Panc1 (cell line): ENCODE results near the gene MRRF. TPM values are rescaled to one million over a fixed set of nuclear protein-coding genes. Genes with fewer than 3 reads are reported as not detected.

Experiments
- ATAC-seq: fragments of 200-7000 bp; cut with Tn5 transposase; 2 replicates; pipeline ENCODE4 v1.9.1; 2020; ENCODE audit warnings: mild to moderate bottlenecking, moderate library complexity
- BruUV-seq: library from RNA; stranded (reverse); fragments of 400-500 nt; replicated peaks from 2 replicates; lab custom pipeline; 2021; lab: Mats Ljungman, UMichigan
- CTCF ChIA-PET: fragments of 300-600 bp; sonication (Branson Sonifier 250); formaldehyde crosslinking; loops from one replicate; lab custom pipeline; 2022; ENCODE audit warnings: antibody characterized with exemption; lab: Charles Lee
- POLR2A ChIA-PET: fragments of 300-600 bp; sonication (Branson Sonifier 250); formaldehyde crosslinking; loops from one replicate; lab custom pipeline; 2022; ENCODE audit warnings: antibody characterized with exemption; lab: Charles Lee
- DNase-seq: peaks from one replicate; pipeline ENCODE4 v3.0.0-alpha.2; 2010; ENCODE audit warnings: low read depth, low spot score
- H3K27ac ChIP-seq: 2 replicates; pipeline ENCODE4 v1.5.1; 2011; ENCODE audit warnings: mild to moderate bottlenecking, low read length, inconsistent platforms
- H3K27me3 ChIP-seq: fragments of 200-500 bp; sonication (Bioruptor generic); 2 replicates; pipeline ENCODE4 v1.6.0; 2014; ENCODE audit warnings: low read length, inconsistent platforms; ENCODE audit not compliant: control insufficient read depth, insufficient read depth
- H3K36me3 ChIP-seq: fragments of 200-500 bp; sonication (Bioruptor generic); 2 replicates; pipeline ENCODE4 v1.5.1; 2014; ENCODE audit warnings: inconsistent platforms, mild to moderate bottlenecking, low read length, moderate library complexity; ENCODE audit not compliant: control insufficient read depth, insufficient read depth
- H3K4me1 ChIP-seq: 2 replicates; pipeline ENCODE4 v1.5.1; 2011; ENCODE audit warnings: inconsistent platforms, mild to moderate bottlenecking, low read length, moderate library complexity; ENCODE audit not compliant: control insufficient read depth, insufficient read depth
- H3K4me3 ChIP-seq, 2 experiments: 2 replicates each; pipeline ENCODE4 v1.5.1; 2011 to 2012; ENCODE audit warnings: low read depth in 2 of 2, low read length in 2 of 2, mild to moderate bottlenecking in 2 of 2, inconsistent platforms in 1 of 2, moderate library complexity in 1 of 2
- H3K9me3 ChIP-seq: fragments of 200-500 bp; sonication (Bioruptor generic); 2 replicates; pipeline ENCODE4 v1.5.1; 2014; ENCODE audit warnings: low read depth, mild to moderate bottlenecking, inconsistent platforms, low read length, moderate library complexity; ENCODE audit not compliant: control insufficient read depth, insufficient read depth
- CTCF ChIP-seq: fragments of 450-650 bp; IDR thresholded peaks from 2 replicates; pipeline ENCODE4 v1.5.1; 2017; ENCODE audit warnings: mild to moderate bottlenecking
- POLR2AphosphoS5 ChIP-seq: IDR thresholded peaks from 2 replicates; pipeline ENCODE4 v1.6.1; 2012; ENCODE audit warnings: mild to moderate bottlenecking, low read depth, low read length, moderate library complexity
- REST ChIP-seq, 2 experiments: IDR thresholded peaks; 2 replicates each; pipeline ENCODE4 v1.6.1; 2011 to 2012; ENCODE audit warnings: low read depth in 2 of 2, control low read depth in 1 of 2, low read length in 1 of 2, mild to moderate bottlenecking in 1 of 2, moderate library complexity in 1 of 2; ENCODE audit not compliant: insufficient read depth in 1 of 2
- SIN3A ChIP-seq: IDR thresholded peaks from 2 replicates; pipeline ENCODE4 v1.6.1; 2012; ENCODE audit warnings: low read depth, mild to moderate bottlenecking, low read length, moderate library complexity, borderline replicate concordance; ENCODE audit not compliant: insufficient read depth
- TCF7L2 ChIP-seq: IDR thresholded peaks from 2 replicates; pipeline ENCODE4 v1.6.1; 2011; ENCODE audit warnings: mild to moderate bottlenecking, low read depth, low read length, inconsistent platforms
- in situ Hi-C: cut with HindIII; loops from 2 replicates; pipeline ENCODE4 v1.10.0; 2016; ENCODE audit warnings: low sequenced_read_pairs, low pct_unique_long_range_greater_than_20kb
- intact Hi-C: fragments of 100-400 bp; cut with micrococcal nuclease; formaldehyde crosslinking; loops from one replicate; pipeline ENCODE4 v1.10.0; 2022; ENCODE audit not compliant: unreplicated experiment
- total RNA-seq: library from RNA; stranded (reverse); gene quantifications from one replicate; pipeline ENCODE4 v1.2.1, GENCODE V29; 2021; ENCODE audit not compliant: unreplicated experiment

The MRRF gene
- total RNA-seq, 1 experiment from 2014 or later, result 28.4 TPM

GRCh38 chr9:122256206-122256605, 8.5 kb upstream of the MRRF start:
- Histone ChIP-seq H3K9me3 (no peaks in the 10 kb centered on the region), H3K27me3 (no peaks in the 10 kb centered on the region), H3K36me3 (peaks cover 10% of the 10 kb centered on the region), H3K4me1 (no peaks in the 10 kb centered on the region), H3K4me3 (no peak overlapping the region), H3K27ac (no peak overlapping the region)
- ChIA-PET CTCF (no interaction called here), POLR2A (interaction anchor here (0.6 kb wide), 1 partner anchor 10 kb away, joined by 3 read pairs; no protein-coding TSS in a partner anchor)
- no peak for ATAC-seq
- DNase-seq, result no peak
- TF ChIP-seq REST (IDR thresholded peaks at IDR 0.05; ENCODE audit: insufficient read depth in 1 of 2, low read depth in 2 of 2, low read length in 1 of 2), result no peak
- TF ChIP-seq SIN3A, result no peak
- TF ChIP-seq POLR2AphosphoS5, result no peak
- no peak for TF ChIP-seq TCF7L2
- no peak for TF ChIP-seq CTCF
- intact Hi-C loops (no loop called here), in situ Hi-C loops (no loop called here)
- TSS peak; percentile 20 for BruUV-seq

GRCh38 chr9:122258886-122259415, 5.7 kb upstream of the MRRF start:
- ChIA-PET POLR2A (interaction anchor here (0.6 kb wide), 1 partner anchor 74 kb away, joined by 4 read pairs; no protein-coding TSS in a partner anchor), CTCF (no interaction called here)
- no peak for DNase-seq
- intact Hi-C loops, result no loop called here
- no peaks in the 10 kb centered on the region for H3K9me3 ChIP-seq
- TF ChIP-seq SIN3A (no peak), CTCF (no peak), POLR2AphosphoS5 (no peak), TCF7L2 (no peak), REST (IDR thresholded peaks at IDR 0.05; ENCODE audit: insufficient read depth in 1 of 2, low read depth in 2 of 2, low read length in 1 of 2) (no peak)
- H3K4me1 ChIP-seq, result peaks cover 7% of the 10 kb centered on the region; the same call in 1 of the 2 replicates
- no TSS peak for BruUV-seq
- peaks cover 11% of the 10 kb centered on the region for H3K36me3 ChIP-seq
- no peak for ATAC-seq
- no peak overlapping the region for H3K4me3 ChIP-seq
- no peak overlapping the region for H3K27ac ChIP-seq
- H3K27me3 ChIP-seq, result no peaks in the 10 kb centered on the region
- in situ Hi-C loops, result no loop called here
